NOMO-1 (cell line): ENCODE data around the gene DYRK2.

ENCODE experiments used
- DNase-seq, 2 experiments: peaks; one replicate each; lab custom pipeline; 2025; ENCODE audit not compliant: unreplicated experiment in 2 of 2; lab: John Stamatoyannopoulos, UW

DYRK2 gene

DNA sequence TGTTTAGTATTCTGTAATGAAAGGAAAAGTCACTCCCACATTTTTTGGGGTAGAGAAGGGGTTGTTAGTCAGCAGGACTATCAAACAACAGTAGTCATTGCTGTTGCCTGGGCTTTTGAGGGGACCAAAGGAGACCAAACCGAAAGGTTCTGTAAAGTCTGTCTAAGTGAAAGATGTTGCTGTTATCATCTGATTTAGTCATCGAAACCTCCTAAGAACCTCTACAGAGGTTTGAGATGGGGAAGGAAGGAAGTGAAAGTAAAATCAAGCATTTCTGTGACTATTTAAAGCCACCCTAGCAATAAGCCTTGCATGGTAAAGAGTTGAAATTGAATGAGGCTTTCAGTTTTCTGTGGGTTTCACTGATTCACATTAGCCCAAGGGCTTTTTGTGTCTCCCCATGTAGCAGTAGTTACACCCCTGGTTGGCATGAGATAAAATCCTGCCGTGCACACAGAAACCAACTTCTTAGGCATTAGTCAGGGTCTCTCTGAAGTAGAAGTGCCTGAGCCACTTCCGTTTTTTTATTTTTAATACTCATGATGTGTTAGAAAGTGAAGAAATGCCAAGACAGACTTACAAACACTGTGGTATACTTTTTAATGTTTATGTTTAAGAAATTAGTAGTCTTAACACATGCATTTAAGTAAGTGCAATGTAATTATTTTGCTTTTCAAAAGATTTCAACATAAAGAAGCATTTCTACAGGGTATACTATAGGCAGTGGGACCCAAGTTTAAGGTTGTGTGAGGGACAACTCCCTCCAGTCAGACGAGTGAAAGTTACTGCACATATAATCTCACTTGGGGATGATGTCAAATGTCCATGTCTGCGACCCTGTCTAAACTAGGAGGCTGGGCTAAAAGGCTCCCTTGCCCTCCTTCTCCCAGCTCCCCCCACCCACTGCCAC lies 50.4 kb downstream of the DYRK2 start:
- DNase-seq, result peak; percentile 77 to 96

- DNase-seq, result no peak
Measured at GRCh38 chr12:67701121-67701520, 52.6 kb downstream of the DYRK2 start.

GRCh38 chr12:67702136-67702535 lies 53.6 kb downstream of the DYRK2 start:
- DNase-seq, result no peak

DNA sequence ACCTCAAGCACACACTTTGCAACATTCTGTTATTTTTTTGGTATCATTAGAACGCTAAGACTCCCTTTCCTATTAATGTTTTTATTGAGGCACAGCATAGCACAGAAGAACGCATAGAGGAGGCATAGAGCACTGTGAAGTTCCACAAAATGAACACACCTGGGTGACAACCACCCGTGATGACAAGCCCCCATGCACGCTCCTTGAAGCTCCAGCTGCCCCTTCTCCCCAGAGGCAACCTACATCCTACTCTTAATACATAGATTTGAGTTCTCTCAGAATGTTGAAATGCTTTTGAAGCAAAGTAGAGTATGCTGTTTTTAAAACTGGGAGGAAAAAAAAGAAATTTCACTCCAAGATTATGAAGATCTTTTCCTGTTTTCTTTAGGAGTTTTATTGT lies 55.5 kb downstream of the DYRK2 start:
- DNase-seq, result no peak

DNA sequence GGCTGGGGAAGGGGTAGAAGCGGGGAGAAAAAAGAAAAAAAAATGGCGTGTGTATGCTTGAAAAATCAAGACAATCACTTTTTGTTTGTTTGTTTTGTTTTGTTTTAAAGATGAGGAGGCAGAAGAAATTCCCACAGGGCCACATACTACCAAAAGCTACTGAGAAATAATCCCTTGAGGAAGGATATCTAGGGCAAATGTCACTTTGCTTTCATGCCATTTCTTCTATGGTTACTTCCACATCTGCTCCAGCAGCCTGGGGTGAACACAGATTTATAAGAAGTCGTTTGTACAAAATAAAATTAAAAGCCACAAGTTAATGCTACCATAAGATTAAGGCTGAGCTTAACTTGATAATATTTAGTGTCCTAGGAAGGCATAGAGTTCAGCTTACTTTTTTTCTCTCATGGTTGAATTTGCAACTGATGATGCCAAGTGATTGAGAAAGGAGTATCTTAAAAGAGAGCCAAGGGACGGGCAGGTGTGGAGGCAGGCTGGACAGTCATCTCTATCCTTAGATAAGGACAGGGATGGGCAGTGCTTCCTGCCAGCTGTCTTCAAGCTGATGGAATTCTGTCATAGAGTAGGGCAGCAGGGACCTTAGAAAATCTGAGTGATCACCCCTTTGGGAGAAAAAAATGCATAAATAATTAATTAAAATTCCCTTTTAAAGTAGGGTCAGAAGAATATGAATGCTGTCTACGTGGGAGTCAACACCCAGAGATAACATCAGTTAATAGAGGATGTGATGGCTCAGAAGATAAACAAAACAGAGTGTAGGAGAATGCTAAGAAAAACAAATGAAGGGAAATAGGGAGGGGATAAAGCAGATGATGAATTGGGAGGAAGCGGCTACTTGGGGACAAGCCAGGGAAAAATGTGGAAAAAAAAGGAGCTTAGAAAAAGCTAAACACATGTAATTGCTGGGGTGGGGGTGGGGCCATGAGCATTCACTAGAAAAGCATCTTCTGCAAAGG lies 57.1 kb downstream of the DYRK2 start:
- no peak for DNase-seq

DNA sequence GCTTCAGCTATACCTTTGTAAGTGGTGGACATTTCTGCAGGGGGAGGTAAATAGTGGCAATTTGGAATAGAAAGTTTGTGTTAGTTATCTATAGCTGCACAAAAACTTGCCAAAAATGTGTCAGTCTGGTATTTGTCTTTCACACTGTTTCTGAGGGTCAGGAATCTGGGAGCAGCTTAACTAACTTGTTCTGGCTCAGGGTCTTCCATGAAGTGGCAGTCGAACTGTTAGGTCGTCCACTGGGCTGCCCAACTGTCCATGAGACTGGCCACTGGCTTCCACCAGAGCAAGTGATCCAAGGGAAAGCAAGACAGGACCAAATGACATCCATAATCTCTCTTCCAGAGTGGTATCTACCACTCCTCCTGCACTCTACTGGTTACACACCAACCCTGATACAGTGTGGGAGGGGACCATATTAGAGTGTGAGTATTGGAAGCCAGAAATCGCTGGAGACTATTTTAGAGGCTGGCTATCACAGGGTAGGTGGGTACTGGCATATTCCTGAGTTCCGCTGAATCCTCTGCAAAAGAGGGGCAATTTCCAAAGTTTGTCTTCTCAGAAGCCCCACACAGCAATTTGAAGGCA lies 60.9 kb downstream of the DYRK2 start:
- no peak for DNase-seq

DNA sequence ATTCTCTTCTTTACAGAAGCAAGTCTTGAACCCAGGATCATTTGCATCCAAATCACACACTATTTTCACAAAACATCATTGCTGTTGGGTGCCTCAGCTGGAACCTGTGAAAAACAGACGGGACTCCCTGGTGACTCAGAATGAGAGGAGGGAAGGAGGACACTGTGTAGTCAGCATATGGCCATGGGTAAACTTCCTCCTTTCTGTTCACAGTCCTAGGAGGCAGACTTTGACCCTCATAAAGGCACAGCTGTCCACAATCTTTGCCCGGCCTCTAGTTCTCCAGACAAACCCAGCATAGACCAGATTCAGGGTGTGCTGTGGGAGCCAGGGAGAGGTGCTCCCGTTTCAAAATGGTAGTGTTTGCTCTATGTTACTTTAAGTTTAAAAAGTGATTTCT lies 62.0 kb downstream of the DYRK2 start:
- peak; percentile 52 to 83 for DNase-seq

DNA sequence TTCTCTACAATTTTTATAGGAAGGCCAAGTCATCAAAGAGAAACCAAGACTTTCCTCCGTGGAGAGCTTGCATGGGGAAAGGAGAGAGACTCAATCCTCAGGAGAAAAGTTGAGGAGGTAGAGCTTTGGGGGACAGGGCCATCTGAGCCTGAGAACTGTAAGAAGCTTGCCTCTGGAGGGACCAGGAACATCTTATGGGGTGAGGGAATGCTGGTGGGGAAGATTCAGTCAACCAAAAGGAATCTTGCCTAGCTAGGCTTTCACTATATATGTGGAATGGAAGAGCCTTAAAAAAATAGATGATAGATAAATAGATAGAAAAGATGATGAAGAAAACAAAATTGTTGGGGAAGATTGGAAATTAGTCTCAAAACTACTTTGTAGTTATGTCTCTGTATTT lies 63.5 kb downstream of the DYRK2 start:
- DNase-seq, result no peak

DNA sequence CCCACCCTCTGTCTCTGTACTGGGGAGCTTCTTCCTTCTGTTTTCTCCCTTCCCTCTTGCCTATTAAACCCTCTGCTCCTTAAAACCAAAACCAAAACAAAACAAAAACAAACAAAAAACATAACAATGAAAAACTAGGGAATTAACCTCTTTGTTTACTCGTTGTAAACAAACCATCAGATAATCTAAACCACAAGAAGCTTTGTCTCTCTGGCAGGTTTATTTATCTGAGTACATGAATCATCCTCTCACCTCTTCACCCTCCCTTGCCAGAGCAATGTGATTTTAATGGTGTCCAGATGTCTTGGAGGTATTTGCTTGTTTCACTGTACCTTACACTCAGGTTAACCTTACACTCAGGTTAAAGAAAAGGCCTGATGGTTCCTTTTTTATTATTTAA lies 66.1 kb downstream of the DYRK2 start:
- DNase-seq, result no peak
